GM21576 (cell line): ENCODE measurements around the gene CHST3.

Source experiments
- ATAC-seq: cut with Tn5 transposase; IDR thresholded peaks from one replicate; pipeline ENCODE4 v1.9.1; 2021; ENCODE audit warnings: mild to moderate bottlenecking, moderate library complexity; ENCODE audit not compliant: unreplicated experiment

CHST3 gene

GRCh38 chr10:72009051-72009424 lies 44.8 kb downstream of the CHST3 start:
- ATAC-seq = no peak

DNA sequence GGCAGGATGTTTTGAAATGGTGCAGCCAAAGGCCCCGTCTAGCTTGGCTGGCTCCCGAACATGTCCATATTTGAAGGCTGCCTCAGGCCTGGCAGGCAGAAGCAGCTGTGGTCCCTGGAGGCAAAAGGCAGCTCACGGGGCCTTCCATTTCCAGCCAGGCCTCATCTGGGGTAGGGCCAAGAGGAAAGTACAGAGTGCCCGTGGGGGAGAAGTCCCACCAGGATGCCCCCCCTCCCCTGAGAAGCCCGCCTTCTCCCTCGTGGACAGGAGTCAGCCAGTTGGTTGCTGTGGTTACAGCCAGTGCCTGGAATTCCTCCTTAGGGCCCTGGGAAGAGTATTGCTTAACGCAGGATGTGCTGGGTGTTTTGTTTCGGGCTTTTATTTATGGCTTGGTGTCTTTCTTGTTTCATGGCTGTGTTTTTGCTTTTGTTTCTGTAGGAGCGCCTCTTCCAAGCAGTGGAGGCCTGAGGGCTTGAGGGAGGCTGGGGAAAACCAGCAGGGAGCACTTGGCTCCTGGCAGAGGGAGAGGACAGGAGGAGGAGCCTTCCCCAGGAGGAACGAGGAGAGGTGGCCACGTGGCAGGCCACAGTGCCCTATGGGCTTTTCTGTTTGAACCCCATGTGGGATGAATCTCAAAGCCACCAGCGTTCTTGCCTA lies 45.4 kb downstream of the CHST3 start:
- no peak for ATAC-seq

- no peak for ATAC-seq
These were observed 46.2 kb downstream of the CHST3 start for GRCh38 chr10:72010234-72010973.

- ATAC-seq = no peak
These were observed 46.8 kb downstream of the CHST3 start for GRCh38 chr10:72011016-72011415.

GRCh38 chr10:72011468-72011867 lies 47.3 kb downstream of the CHST3 start:
- no peak for ATAC-seq

- ATAC-seq = no peak
These were observed 47.8 kb downstream of the CHST3 start for GRCh38 chr10:72011976-72012512.

- no peak for ATAC-seq
These were observed 48.6 kb downstream of the CHST3 start for GRCh38 chr10:72012796-72013195.

DNA sequence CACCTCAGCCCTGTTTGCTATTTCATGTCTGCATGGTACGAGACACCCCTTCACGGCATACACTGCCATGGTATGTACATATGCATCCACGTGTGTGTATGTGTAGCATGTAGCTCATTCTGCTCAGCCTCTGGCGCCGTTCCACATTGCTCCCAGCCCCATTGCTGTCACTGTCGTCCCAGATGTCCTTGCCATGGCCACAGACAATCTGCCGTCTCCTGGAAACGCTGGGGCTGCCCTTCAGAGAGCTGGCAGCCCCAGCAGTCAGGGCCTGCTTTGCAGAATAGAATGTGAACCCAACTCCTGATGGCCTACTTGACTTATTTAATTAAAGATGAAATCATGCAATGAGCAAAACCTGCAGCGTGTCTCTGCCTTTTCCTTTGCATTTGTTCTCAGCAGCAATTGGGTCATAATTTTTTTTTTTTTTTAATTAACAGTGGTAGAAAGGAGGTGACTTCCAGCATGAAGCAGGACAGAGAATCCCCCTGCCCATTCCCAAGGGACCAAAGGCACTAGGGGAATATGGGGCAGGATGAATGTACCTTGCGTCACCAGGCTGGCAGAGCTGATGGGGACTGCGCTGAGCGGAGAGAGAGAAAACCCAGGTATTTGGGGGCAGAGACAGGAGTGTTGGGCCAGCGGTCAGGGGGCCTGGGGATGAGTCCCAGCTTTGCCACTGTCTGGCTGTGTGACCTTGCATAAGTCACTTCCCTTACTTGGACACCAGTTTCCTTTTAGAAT lies 49.2 kb downstream of the CHST3 start:
- no peak for ATAC-seq

DNA sequence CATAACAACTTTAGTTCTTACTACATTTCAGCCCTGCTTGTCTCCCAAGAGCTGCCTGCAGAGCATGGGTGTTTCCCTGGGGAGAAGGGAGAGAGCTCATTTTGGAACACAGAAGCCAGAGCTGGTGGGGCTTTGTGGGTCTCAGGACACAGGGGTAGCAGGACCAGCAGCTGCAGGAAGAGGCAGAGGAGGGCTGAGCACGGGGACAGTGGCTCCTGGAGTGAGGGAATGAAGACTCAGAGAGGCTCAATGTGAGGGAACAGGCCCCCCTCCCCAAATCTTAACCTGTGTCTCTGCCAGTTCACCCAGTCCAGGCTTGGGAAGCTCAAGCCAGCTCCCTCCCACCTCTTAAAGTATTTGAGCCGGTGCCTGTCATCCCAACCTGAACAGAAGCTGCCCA lies 50.0 kb downstream of the CHST3 start:
- no peak for ATAC-seq

DNA sequence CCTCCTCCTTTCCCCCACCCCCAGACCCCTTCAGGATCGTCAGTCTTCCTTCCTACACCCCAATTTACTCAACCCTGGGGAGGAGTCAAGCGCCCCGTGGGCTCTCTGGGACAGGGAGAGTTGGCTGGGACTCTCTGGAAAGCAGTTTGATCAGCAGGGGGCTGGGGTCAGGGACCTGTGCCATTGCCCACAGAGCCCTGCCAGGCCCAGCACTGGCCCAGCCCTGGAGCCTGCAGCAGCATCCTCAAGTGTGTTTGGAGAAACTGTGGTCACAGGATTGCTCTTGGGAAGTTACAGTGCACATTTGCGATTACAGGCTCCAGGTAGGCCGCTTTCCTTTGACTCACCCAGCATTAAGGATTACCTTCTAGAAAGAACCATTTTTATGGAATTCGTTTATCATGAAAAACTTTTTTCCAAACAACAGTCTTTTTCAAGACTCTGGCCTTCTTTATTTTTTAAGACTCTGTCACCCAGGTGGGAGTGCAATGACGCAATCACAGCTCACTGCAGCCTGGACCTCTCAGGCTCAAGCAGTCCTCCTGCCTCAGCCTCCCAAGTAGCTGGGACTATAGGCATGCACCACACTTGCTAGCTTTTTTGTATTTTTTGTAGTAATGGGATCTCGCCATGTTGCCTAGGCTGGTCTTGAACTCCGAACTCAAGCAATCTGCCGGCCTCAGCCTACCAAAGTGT lies 50.7 kb downstream of the CHST3 start:
- ATAC-seq = no peak

DNA sequence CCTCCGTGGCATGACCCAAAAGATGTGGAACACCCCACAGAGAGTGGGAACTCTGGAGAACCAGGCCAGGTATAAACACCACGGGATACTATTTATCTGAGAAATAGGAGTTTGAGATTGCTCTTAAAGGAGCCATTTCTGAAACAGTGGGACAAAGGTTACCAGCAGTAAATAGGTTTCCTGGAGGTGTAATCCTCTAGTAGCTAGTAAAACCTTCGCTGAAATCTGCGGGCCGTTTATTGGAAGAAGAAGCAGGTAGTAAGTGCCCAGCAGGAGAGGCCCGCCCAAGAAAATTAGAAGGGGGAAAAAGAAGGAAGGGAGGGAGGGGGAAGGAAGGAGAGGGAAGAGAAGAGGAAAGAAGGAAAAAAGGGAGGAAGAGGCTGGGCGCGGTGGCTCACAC lies 51.6 kb downstream of the CHST3 start:
- no peak for ATAC-seq

- no peak for ATAC-seq
These were observed 52.6 kb downstream of the CHST3 start for GRCh38 chr10:72016608-72017300.

- no peak for ATAC-seq
These were observed 55.1 kb downstream of the CHST3 start for GRCh38 chr10:72019085-72019876.

GRCh38 chr10:72020914-72021809 lies 57.0 kb downstream of the CHST3 start:
- no peak for ATAC-seq

GRCh38 chr10:72022228-72022627 lies 58.0 kb downstream of the CHST3 start:
- ATAC-seq = no peak

- ATAC-seq = no peak
These were observed 60.4 kb downstream of the CHST3 start for GRCh38 chr10:72024596-72024995.

DNA sequence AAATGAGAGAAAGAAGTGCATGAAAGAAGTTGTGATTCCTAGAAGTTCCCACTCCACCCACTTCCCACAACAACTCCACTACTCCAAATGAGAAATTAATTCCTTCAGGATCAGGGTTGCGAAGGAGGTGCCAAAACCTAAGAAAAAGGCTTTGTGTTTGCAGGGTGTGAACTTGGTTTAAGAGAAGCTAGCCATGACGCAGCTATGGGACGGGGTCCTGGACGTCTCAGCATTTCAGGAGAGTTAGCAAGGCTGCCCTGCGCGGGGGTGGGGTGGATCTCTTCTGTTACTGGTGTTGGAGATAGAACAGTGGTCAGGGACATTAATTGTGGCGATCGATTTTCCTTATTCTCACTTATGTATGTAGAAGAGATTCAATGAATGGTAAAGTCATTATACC lies 61.2 kb downstream of the CHST3 start:
- no peak for ATAC-seq

GRCh38 chr10:72025832-72026231 lies 61.6 kb downstream of the CHST3 start:
- ATAC-seq = no peak
